Mammary epithelial cell (primary cell): ENCODE data around the gene KRT85.

Source experiments
- EZH2 ChIP-seq: IDR thresholded peaks from 2 replicates; pipeline ENCODE4 v1.6.1; 2012; ENCODE audit warnings: low read length, inconsistent platforms, borderline replicate concordance
- TF ChIP-seq, protein P1 (sequence below), 2 donors: IDR thresholded peaks in 1 of 2; conservative IDR thresholded peaks in 1 of 2; 2 replicates each; pipeline ENCODE4 v1.5.1; 2011 to 2012; ENCODE audit warnings: inconsistent platforms in 2 of 2, low read length in 2 of 2, mild to moderate bottlenecking in 2 of 2, control low read depth in 1 of 2, low read depth in 1 of 2; ENCODE audit not compliant: insufficient read depth in 1 of 2; ENCODE audit errors: extremely low read depth in 1 of 2

DNA sequence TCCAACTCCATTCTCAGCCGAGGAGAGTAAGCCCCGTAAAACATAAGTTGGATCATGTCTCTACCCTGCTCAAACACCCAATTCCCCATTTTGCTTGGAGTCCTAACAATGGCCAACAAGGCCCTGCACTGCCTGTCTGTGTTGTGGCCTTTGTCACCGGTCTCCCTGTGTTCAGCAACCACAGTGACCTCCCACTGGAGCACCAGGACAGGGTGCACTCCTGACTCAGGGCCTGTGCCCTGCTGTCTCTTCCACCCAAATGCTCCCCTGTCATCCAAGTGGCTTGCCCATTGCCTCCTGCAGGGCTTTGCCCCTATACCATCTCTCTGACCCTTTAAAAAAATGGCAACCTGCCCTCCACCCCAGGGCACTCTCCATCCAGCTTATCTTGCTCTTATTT, 4.4 kb upstream of the KRT85 start:
- TF ChIP-seq, protein P1, sequence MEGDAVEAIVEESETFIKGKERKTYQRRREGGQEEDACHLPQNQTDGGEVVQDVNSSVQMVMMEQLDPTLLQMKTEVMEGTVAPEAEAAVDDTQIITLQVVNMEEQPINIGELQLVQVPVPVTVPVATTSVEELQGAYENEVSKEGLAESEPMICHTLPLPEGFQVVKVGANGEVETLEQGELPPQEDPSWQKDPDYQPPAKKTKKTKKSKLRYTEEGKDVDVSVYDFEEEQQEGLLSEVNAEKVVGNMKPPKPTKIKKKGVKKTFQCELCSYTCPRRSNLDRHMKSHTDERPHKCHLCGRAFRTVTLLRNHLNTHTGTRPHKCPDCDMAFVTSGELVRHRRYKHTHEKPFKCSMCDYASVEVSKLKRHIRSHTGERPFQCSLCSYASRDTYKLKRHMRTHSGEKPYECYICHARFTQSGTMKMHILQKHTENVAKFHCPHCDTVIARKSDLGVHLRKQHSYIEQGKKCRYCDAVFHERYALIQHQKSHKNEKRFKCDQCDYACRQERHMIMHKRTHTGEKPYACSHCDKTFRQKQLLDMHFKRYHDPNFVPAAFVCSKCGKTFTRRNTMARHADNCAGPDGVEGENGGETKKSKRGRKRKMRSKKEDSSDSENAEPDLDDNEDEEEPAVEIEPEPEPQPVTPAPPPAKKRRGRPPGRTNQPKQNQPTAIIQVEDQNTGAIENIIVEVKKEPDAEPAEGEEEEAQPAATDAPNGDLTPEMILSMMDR (conservative IDR thresholded peaks at IDR 0.05 in 1 of 2, IDR thresholded peaks at IDR 0.05 in 1 of 2; ENCODE audit: extremely low read depth in 1 of 2, insufficient read depth in 1 of 2, low read depth in 1 of 2, low read length in 2 of 2), result no peak
- TF ChIP-seq EZH2, result no peak
